ENCODE data around the gene CXCL14.

CXCL14 gene

GRCh38 chr5:135566422-135567400, 12.1 kb downstream of the CXCL14 start:
- DNase-seq = no peak

GRCh38 chr5:135565725-135566421, 12.9 kb downstream of the CXCL14 start:
- peak; percentile 80 for DNase-seq

GRCh38 chr5:135565266-135565665, 13.5 kb downstream of the CXCL14 start:
- no peak for DNase-seq

DNA sequence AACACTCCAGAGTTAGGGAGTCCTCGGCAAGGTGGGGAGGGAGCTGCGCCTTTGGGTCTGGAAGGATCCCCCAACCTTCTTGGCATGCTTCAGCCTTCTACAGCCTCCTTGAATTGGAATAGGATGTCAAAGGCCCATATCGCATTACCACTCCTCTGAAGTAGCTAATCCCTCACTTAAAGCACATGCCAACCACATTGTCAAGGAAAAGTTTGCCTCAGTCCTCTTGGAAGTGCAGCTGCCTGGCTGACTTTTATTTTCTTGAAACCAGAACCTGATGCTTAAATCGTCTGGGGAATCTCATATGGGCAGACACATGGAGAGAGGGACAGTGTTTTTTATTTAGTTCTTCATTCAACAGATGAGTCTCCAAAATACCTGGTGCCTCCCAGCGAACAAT, 14.5 kb downstream of the CXCL14 start:
- DNase-seq = no peak

- DNase-seq = no peak
These were observed 17.5 kb downstream of the CXCL14 start for GRCh38 chr5:135561266-135561665.

- peak; percentile 82 for DNase-seq
These were observed 17.9 kb downstream of the CXCL14 start for GRCh38 chr5:135560858-135561257.

GRCh38 chr5:135559354-135559753, 19.4 kb downstream of the CXCL14 start:
- DNase-seq = no peak

GRCh38 chr5:135557076-135557838, 21.5 kb downstream of the CXCL14 start:
- DNase-seq = no peak

DNA sequence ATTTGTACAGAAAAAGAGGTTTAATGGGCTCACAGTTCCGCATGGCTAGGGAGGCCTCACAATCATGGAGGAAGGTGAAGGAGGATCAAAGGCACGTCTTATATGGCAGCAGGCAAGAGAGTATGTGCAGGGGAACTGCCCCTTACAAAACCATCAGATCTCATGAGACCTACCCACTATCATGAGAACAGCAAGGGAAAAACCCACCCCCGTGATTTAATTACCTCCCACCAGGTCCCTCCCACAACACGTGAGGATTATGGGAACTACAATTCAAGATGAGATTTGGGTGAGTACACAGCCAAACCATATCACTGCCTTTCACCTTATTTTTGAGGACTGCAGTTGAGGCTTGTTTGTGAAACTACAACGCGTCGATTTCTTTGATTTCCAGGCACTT, 22.2 kb downstream of the CXCL14 start:
- DNase-seq = no peak

DNA sequence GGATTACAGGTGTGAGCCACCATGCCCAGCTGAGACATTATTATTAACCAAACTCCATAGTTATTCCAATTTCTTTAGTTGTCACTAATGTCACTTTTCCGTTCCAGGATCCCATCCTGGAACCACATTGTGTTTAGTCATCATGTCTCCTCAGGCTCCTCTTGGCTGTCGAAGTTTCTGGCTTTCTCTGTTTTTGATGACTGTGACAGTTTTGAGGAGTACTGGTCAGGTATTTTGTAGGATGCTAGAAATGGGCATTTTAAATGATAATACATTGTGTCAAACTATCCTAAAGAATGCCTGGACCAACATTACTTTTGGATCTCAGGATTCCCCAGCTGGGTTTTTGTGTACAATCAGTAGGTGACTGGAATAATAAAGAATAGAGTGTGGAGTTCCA, 23.3 kb downstream of the CXCL14 start:
- no peak for DNase-seq

DNA sequence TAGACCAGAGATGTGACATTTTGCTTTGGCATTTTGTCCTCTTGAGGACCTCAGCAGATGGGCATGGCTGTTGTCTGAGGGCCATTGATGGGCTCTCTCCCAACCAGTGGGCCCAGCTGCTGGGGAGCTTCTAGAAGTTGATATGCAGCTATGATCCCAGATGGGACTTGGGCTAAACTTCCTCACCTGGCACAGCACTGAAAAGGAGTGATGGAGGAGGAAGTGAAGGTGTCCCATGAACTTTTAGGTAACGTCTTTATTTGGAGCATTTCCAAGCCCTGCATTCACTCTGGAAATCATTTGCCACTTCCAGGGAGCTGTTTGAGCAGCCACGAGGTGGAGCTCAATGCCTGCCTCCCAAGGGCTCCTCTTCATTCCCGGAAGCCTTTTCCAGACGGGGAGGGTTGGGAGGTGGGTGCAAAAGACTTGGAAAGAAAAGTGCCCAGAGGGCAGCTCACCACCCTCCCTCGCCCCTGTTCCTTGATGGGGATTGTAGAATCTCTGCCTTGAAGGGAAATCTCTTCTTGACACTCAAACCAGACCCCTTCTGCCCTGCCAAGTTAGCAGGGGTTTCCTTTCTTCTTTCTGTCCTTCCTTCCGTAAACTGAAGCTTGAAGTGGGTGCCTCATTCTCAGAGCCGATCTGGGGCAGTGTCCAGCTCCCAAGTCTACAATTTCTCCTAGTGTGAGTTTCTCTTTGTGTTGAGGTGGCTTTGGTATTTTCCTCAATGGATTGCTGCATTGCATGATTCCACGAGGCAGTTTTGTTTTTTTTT, 24.9 kb downstream of the CXCL14 start:
- no peak for DNase-seq

GRCh38 chr5:135551593-135552447, 27.0 kb downstream of the CXCL14 start:
- peak; percentile 78 for DNase-seq

GRCh38 chr5:135549413-135549812, 29.4 kb downstream of the CXCL14 start:
- no peak for DNase-seq

DNA sequence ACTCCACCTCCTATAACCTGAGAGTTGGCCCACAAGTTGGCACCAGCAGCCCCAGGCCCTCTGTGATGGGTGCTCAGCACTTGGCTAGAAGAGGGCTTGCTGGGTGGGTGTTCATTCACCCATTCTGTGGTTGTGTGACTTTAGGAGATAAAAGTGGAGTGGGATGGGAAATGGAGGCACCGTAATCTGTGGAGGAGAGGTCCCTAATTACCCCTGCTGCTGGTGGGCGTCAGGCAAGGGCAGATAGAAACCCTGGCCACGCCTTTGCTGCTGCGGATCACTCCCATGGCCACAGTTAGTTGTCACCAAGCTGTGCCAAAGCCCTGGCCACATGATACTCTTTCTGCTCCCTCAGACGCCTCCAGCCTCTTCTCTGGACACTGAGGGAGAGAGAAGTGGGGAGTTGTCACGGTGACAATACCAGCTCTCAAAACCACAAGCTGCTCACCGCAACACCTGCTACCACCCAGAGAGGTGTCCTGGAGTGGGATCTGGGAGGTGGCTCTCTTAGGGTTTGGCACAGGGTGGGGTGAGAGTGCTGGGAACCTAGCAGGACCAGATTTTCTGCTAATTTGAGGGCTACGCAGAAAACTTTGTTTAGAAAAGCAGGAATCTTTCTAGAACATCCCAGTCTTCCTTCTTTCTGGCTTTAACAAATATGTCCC, 31.1 kb downstream of the CXCL14 start:
- DNase-seq = no peak

- no peak for DNase-seq
These were observed 31.9 kb downstream of the CXCL14 start for GRCh38 chr5:135546912-135547311.

DNA sequence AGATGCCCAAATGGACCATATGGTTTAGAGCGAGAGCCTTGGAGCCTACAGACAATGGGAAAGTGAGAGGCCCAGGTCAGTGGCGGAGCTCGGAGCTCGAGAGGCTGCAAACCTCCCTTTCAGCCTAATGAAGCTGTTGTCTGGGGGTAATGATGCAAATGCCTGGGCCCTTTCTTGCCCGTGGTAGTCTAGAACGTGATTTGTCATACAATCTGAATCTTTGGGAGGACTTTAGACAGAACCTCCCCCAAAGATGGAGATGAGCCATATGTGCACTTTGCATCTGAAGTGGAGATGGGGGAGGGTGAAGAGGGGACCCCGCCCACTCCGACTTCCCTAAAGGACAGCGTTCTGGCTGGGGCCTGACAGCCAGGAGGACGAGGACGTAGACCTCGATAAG, 32.7 kb downstream of the CXCL14 start:
- no peak for DNase-seq

- DNase-seq = no peak
These were observed 33.7 kb downstream of the CXCL14 start for GRCh38 chr5:135545099-135545498.

DNA sequence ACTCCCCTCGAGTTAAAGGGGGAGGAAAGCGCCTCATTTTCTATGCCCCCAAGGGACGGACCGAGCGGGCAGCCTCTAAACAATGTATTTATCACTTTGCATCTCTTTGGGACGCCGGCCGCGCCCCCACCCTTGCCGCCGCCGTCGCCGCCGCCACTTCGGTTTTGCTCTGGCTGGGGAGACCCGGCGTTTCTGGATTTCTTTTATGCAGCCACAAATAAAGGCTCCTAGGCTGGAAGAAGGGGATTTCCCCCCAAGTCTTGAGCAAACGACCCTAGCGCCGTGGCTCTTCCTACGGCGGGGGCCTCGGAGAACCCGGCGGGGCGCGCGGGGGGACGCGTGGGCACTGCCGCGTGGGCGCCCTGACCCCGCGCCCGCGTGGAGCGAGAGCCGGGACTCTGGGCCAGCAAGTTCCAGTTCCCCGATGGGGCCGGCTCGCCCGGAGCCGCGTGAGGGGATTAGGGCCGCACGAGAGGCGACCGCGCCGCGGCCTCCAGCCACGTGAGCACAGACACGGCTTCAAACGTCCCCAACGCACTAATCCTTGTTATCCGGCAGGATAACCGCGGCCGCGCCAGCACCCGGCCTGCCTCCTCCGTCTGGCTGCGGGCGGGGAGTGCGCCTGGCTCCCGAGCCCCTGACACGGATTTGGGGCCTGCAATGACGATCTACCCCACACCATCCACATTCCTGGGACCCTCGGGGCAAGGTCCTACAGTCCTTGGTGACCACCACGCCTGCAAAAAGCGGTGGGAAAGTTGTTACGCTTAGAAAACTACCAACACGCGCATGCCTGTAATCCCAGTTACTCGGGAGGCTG, 35.1 kb downstream of the CXCL14 start:
- DNase-seq = no peak

- DNase-seq = no peak
These were observed 35.7 kb downstream of the CXCL14 start for GRCh38 chr5:135543001-135543484.
